H1 (cell line): ENCODE results near the gene ETFDH.

Experiments
- CBX8 ChIP-seq: fragments of 300-800, 300-1000 bp; sonication (generic); IDR thresholded peaks from 2 replicates; pipeline ENCODE4 v1.7.1; 2016; ENCODE audit warnings: low read depth, low read length, borderline replicate concordance
- CTCF ChIP-seq, 3 experiments: IDR thresholded peaks; 1 replicate in 2 of 3; 2 replicates in 1 of 3; pipeline versions ENCODE4 v1.5.1 to v1.6.1; 2011; ENCODE audit warnings: low read length in 3 of 3, mild to moderate bottlenecking in 3 of 3, inconsistent platforms in 2 of 3, low read depth in 1 of 3, moderate library complexity in 1 of 3; ENCODE audit not compliant: insufficient read depth in 1 of 3; ENCODE audit errors: control extremely low read depth in 1 of 3
- EZH2 ChIP-seq: fragments of 200-600 bp; sonication (generic); IDR thresholded peaks from 2 replicates; pipeline ENCODE4 v1.7.1; 2012; ENCODE audit warnings: low read depth, mild to moderate bottlenecking, moderate library complexity, low read length, inconsistent platforms; ENCODE audit not compliant: severe bottlenecking
- JUND ChIP-seq: IDR thresholded peaks from 2 replicates; pipeline ENCODE4 v1.6.1; 2011; ENCODE audit warnings: mild to moderate bottlenecking, improper control_type of control experiment, low read length
- RAD21 ChIP-seq, 2 experiments: IDR thresholded peaks in 1 of 2; conservative IDR thresholded peaks in 1 of 2; 2 replicates each; pipeline ENCODE4 v1.6.1; 2011; ENCODE audit warnings: low read depth in 2 of 2, low read length in 2 of 2, improper control_type of control experiment in 1 of 2, inconsistent platforms in 1 of 2, mild to moderate bottlenecking in 1 of 2, moderate library complexity in 1 of 2
- TEAD4 ChIP-seq: IDR thresholded peaks from 2 replicates; pipeline ENCODE4 v1.6.1; 2012; ENCODE audit warnings: low read depth, low read length, inconsistent platforms, mixed read lengths
- USF2 ChIP-seq: IDR thresholded peaks from 2 replicates; pipeline ENCODE4 v1.6.1; 2011; ENCODE audit warnings: low read length, improper control_type of control experiment

- TF ChIP-seq USF2 (no peak), RAD21 (IDR thresholded peaks at IDR 0.05 in 1 of 2, conservative IDR thresholded peaks at IDR 0.05 in 1 of 2; ENCODE audit: low read depth in 2 of 2, low read length in 2 of 2) (no peak), EZH2 (no peak), JUND (no peak), CTCF (IDR thresholded peaks at IDR 0.05; ENCODE audit: control extremely low read depth in 1 of 3, insufficient read depth in 1 of 3, low read depth in 1 of 3, low read length in 3 of 3) (no peak), CBX8 (no peak), TEAD4 (no peak)
Observed at GRCh38 chr4:158678767-158679166, 6.7 kb downstream of the ETFDH start.
